Cortex of kidney (tissue), 1 donor: ENCODE data around the gene CSF2RB.

Experiments used
- DNase-seq: peaks from one replicate; lab custom pipeline; 2025; lab: John Stamatoyannopoulos, UW

CSF2RB gene

GRCh38 chr22:36913427-36914389 lies at the start of gene CSF2RB:
TSS of gene CSF2RB (plus strand) at chr22:36913628. CDS start at chr22:36922208, 8,580 bp downstream.
- no peak for DNase-seq

GRCh38 chr22:36863979-36864378 lies 49.4 kb upstream of the CSF2RB start:
- DNase-seq, result no peak

GRCh38 chr22:36864454-36865215 lies 48.8 kb upstream of the CSF2RB start:
- no peak for DNase-seq

- DNase-seq, result no peak
Measured at GRCh38 chr22:36865346-36865745, 48.1 kb upstream of the CSF2RB start.

GRCh38 chr22:36867695-36868094 lies 45.7 kb upstream of the CSF2RB start:
- no peak for DNase-seq

- no peak for DNase-seq
Measured at GRCh38 chr22:36868546-36869181, 44.8 kb upstream of the CSF2RB start.

GRCh38 chr22:36870250-36870649 lies 43.2 kb upstream of the CSF2RB start:
- DNase-seq, result no peak

- no peak for DNase-seq
Measured at GRCh38 chr22:36871669-36872081, 41.8 kb upstream of the CSF2RB start.

- no peak for DNase-seq
Measured at GRCh38 chr22:36872084-36872483, 41.3 kb upstream of the CSF2RB start.

- no peak for DNase-seq
Measured at GRCh38 chr22:36872866-36873498, 40.4 kb upstream of the CSF2RB start.

- no peak for DNase-seq
Measured at GRCh38 chr22:36873614-36874308, 39.7 kb upstream of the CSF2RB start.

GRCh38 chr22:36874309-36874696 lies 39.1 kb upstream of the CSF2RB start:
- no peak for DNase-seq

GRCh38 chr22:36874736-36875135 lies 38.7 kb upstream of the CSF2RB start:
- no peak for DNase-seq

- DNase-seq, result no peak
Measured at GRCh38 chr22:36875741-36876140, 37.7 kb upstream of the CSF2RB start.

- DNase-seq, result no peak
Measured at GRCh38 chr22:36879775-36880174, 33.7 kb upstream of the CSF2RB start.

GRCh38 chr22:36881504-36882245 lies 31.8 kb upstream of the CSF2RB start:
- DNase-seq, result no peak

- no peak for DNase-seq
Measured at GRCh38 chr22:36884349-36885158, 28.9 kb upstream of the CSF2RB start.

- DNase-seq, result no peak
Measured at GRCh38 chr22:36885474-36885873, 28.0 kb upstream of the CSF2RB start.

GRCh38 chr22:36886016-36886415 lies 27.4 kb upstream of the CSF2RB start:
- DNase-seq, result no peak

- DNase-seq, result no peak
Measured at GRCh38 chr22:36887162-36887561, 26.3 kb upstream of the CSF2RB start.
